ENCODE data around the gene FBF1. TPM values are rescaled to one million over a fixed set of nuclear protein-coding genes. Genes with fewer than 3 reads are reported as not detected.

The FBF1 gene
- total RNA-seq, 4 donors from 2014 or later = 41.7 to 49.7 (median 43.4) TPM

DNA sequence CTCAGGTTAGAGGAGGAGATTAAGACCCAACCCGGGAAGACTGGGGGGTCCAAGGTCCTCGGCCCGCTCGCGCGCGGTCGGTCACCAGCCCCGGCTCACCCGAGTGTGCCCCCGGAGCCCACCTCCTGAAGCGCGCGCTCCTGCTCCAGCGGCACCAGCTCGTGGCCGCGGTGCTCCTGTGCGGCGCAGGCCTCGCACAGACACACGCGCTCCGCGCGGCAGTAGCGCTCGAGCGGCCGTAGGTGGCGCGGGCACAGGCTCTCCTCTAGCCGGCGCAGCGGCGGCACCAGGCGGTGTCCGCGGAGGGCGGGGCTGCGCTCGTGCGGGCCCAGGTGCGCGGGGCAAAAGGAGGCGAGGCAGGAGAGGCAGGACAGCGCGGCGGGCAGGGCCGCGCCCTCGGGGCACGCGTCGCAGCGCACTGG lies 63.1 kb downstream of the FBF1 start:
- Histone ChIP-seq H3K9me3 (no peaks in the 10 kb centered on the region), H3K27ac (peak overlapping the region; percentile 75 to 91 (median 91)), H3K4me3 (replicated peaks in 1 of 3) (peak overlapping the region in 2 of 3 donors; percentile 13 to 54), H3K27me3 (no peaks in the 10 kb centered on the region), H3K4me1 (peaks cover 34 to 47% of the 10 kb centered on the region in 2 donors), H3K36me3 (peaks cover 0 to 6% of the 10 kb centered on the region in 2 donors)
- no peak for TF ChIP-seq POLR2A (IDR thresholded peaks at IDR 0.05)
- TF ChIP-seq, protein P1, sequence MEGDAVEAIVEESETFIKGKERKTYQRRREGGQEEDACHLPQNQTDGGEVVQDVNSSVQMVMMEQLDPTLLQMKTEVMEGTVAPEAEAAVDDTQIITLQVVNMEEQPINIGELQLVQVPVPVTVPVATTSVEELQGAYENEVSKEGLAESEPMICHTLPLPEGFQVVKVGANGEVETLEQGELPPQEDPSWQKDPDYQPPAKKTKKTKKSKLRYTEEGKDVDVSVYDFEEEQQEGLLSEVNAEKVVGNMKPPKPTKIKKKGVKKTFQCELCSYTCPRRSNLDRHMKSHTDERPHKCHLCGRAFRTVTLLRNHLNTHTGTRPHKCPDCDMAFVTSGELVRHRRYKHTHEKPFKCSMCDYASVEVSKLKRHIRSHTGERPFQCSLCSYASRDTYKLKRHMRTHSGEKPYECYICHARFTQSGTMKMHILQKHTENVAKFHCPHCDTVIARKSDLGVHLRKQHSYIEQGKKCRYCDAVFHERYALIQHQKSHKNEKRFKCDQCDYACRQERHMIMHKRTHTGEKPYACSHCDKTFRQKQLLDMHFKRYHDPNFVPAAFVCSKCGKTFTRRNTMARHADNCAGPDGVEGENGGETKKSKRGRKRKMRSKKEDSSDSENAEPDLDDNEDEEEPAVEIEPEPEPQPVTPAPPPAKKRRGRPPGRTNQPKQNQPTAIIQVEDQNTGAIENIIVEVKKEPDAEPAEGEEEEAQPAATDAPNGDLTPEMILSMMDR (IDR thresholded peaks at IDR 0.05) = peak in 4 of 6 experiments; percentile 34 to 62 (median 50)
- intact Hi-C loops (cut with DNase I) = no loop called here
- peak; percentile 70 to 73 for DNase-seq
- 0 to 8% methylated on average over 11 to 13 of the region's 56 CpGs for WGBS, 2 donors

DNA sequence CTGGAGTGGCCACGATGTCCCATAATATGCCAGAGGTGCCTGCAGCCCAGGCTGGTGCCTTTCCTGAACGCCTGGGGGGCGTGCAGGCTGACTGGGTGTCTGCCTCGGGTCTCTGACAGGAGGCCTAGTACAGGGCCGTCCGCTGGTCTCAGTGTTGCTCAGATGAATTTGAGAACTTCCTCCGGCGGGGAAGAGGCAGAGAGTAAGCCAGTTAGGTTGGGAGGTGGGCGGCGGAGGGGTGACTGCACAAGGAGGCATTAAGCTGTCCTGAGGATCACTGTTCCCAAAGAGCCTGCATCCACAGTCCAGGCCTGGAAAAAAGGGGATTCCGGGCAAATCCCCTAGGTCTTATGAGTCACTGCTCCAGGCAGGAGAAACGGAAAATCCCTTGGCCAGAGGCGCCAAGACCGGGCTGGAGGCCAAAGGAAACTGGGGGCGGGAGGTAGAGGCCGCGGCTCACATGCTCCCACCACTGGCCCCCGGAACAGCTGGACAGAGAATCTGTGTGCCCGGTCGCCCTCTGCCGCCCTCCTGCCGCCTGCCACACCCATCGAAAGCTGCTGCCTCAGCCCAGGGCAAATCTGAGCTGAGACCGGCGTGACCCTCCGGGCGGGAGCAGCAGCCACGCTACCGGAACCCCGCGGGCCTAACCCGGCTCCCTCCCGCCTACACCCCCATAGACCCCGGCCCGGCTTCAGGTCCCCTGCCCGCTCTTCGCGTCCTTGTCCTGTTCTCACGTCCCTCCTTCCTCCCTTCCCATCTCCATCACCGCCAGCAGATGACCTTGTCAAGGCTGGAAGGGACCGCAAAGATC lies 63.7 kb downstream of the FBF1 start:
- WGBS, 2 donors = 13 to 21% methylated on average over 31 to 33 of the region's 41 CpGs
- Histone ChIP-seq H3K36me3 (peaks cover 0 to 6% of the 10 kb centered on the region in 2 donors), H3K27me3 (no peaks in the 10 kb centered on the region), H3K4me1 (peaks cover 40 to 53% of the 10 kb centered on the region in 2 donors), H3K4me3 (replicated peaks in 1 of 3) (peak overlapping the region in 2 of 3 donors; percentile 13 to 54), H3K27ac (peak overlapping the region; percentile 91 to 93 (median 91)), H3K9me3 (no peaks in the 10 kb centered on the region)
- peak; percentile 87 to 91 for DNase-seq
- intact Hi-C loops (cut with DNase I) = no loop called here
- TF ChIP-seq POLR2A (IDR thresholded peaks at IDR 0.05) = peak in 1 of 2 donors; percentile 8
- TF ChIP-seq, protein P1 (IDR thresholded peaks at IDR 0.05) = peak in 1 of 6 experiments; percentile 19

DNA sequence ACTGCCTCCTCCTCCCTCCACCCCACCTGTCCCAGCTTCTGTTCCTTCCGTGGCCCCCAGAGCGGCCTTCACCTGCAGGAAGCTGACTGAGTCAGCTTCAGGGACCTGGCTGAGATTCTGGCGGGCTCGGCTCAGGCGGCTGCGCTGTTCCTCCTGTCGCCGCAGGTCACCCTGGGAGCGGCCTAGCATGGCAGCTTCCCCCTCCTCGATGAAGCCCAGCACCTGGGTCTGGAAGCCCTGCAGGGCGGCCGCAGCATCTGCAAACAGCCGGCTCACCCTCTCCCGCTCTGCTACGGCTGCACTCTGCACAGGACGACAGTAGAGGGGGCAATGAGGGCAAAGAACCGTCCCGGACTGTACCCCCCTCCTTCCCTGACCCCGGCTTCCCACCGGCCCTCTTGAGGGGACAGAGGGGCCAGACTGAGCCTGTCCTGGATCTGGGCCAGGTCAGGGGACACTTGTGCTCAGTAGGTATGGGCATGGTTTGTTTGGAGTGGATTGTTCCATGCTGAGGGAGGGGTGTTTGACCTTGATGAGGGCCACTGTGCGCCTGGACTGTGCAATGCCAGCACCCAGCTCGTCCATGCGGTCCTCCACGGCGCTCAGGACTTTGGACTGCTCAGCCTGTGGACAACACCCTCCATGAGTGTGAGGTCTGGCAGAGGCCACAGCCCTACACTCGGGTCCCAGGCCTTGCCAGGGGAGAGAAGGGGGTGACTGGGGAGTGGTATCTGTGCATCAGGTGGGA lies 64.5 kb downstream of the FBF1 start:
- intact Hi-C loops (cut with DNase I) = no loop called here
- peak; percentile 84 to 89 for DNase-seq
- TF ChIP-seq, protein P1 (IDR thresholded peaks at IDR 0.05) = peak in 2 of 6 experiments; percentile 14 to 23
- TF ChIP-seq POLR2A (IDR thresholded peaks at IDR 0.05) = peak in 1 of 2 donors; percentile 29
- Histone ChIP-seq H3K4me1 (peaks cover 41 to 58% of the 10 kb centered on the region in 2 donors), H3K36me3 (peaks cover 0 to 6% of the 10 kb centered on the region in 2 donors), H3K9me3 (no peaks in the 10 kb centered on the region), H3K27ac (peak overlapping the region; percentile 91 to 93 (median 91)), H3K27me3 (no peaks in the 10 kb centered on the region), H3K4me3 (replicated peaks in 1 of 3) (peak overlapping the region in 1 of 3 donors; percentile 54)
- 3 to 14% methylated on average over 11 to 16 of the region's 26 CpGs for WGBS, 2 donors

DNA sequence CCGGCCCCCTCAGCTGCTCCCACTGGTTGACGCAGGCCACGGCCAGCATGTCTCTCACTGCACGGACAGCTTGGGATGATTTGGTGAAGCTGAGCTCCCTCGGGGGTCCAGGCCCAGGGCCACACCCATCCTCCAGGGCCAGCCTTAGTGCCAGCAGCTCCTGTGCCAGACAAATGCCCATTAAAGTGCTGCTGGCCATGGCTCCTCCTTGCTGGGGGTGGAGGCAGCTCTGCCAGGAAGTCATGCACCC lies 65.0 kb downstream of the FBF1 start:
- DNase-seq = no peak
- Histone ChIP-seq H3K9me3 (no peaks in the 10 kb centered on the region), H3K4me3 (replicated peaks in 1 of 3) (peak overlapping the region in 1 of 3 donors; percentile 54), H3K27me3 (no peaks in the 10 kb centered on the region), H3K4me1 (peaks cover 41 to 58% of the 10 kb centered on the region in 2 donors), H3K36me3 (peaks cover 0 to 6% of the 10 kb centered on the region in 2 donors), H3K27ac (peak overlapping the region; percentile 91 to 93 (median 91))
- no peak for TF ChIP-seq POLR2A (IDR thresholded peaks at IDR 0.05)
- TF ChIP-seq, protein P1 (IDR thresholded peaks at IDR 0.05) = no peak
- 20% methylated on average over 1 of the region's 5 CpGs; no CpG with 5 or more reads in 1 of the 2 donors for WGBS, 2 donors
- intact Hi-C loops (cut with DNase I) = no loop called here

All from thyroid gland (tissue), 4 donors.